Omental fat pad (tissue), 4 donors: ENCODE results near the gene NUTF2. TPM values are rescaled to one million over a fixed set of nuclear protein-coding genes. Genes with fewer than 3 reads are reported as not detected.

Experiments
- ATAC-seq: fragments of 150-250 bp; one replicate; pipeline ENCODE4 v1.9.1; 2016; ENCODE audit warnings: mild to moderate bottlenecking, moderate library complexity; ENCODE audit not compliant: low FRiP score
- DNase-seq: peaks from one replicate; pipeline ENCODE4 v3.0.0-alpha.2; 2019; ENCODE audit warnings: low spot score
- total RNA-seq, 4 donors: library from RNA; depleted of rRNA; stranded (reverse); fragments of >200 nt; gene quantifications; one replicate each; pipeline ENCODE4 v1.1.0, GENCODE V29; 2016
- TF ChIP-seq, protein P1 (sequence below), 3 donors: fragments of 450-650 bp; IDR thresholded peaks; one replicate each; pipeline ENCODE4 v1.5.1; 2016 to 2017; ENCODE audit warnings: antibody characterized with exemption in 3 of 3, mild to moderate bottlenecking in 3 of 3, moderate library complexity in 2 of 3

NUTF2 gene
- total RNA-seq, 4 donors from 2014 or later: 79.0 to 150 (median 110) TPM

- ATAC-seq (peak; percentile 9), DNase-seq (no peak)
- TF ChIP-seq, protein P1, sequence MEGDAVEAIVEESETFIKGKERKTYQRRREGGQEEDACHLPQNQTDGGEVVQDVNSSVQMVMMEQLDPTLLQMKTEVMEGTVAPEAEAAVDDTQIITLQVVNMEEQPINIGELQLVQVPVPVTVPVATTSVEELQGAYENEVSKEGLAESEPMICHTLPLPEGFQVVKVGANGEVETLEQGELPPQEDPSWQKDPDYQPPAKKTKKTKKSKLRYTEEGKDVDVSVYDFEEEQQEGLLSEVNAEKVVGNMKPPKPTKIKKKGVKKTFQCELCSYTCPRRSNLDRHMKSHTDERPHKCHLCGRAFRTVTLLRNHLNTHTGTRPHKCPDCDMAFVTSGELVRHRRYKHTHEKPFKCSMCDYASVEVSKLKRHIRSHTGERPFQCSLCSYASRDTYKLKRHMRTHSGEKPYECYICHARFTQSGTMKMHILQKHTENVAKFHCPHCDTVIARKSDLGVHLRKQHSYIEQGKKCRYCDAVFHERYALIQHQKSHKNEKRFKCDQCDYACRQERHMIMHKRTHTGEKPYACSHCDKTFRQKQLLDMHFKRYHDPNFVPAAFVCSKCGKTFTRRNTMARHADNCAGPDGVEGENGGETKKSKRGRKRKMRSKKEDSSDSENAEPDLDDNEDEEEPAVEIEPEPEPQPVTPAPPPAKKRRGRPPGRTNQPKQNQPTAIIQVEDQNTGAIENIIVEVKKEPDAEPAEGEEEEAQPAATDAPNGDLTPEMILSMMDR (IDR thresholded peaks at IDR 0.05): no peak
These were observed 27.0 kb downstream of the NUTF2 start for GRCh38 chr16:67873435-67874370.

GRCh38 chr16:67874372-67874771, 27.6 kb downstream of the NUTF2 start:
- ATAC-seq: no peak
- TF ChIP-seq, protein P1 (IDR thresholded peaks at IDR 0.05): no peak
- DNase-seq: no peak

DNA sequence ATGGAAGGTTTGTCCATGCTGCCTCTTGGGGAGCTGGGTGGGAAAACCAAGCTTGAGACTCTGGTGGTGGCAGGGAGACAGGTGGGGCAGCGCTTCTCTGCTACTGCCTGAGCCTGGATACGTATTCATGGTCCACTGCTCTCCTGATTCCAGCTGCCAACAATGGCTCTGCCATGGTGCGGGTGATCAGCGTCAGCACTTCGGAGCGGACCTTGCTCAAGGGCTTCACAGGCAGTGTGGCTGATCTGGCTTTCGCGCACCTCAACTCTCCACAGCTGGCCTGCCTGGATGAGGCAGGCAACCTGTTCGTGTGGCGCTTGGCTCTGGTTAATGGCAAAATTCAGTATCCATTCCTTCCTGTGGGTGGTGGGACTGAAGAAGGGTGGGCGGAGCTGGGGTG, 30.3 kb downstream of the NUTF2 start:
- DNase-seq: no peak
- no peak for ATAC-seq
- TF ChIP-seq, protein P1 (IDR thresholded peaks at IDR 0.05): no peak

- DNase-seq: no peak
- TF ChIP-seq, protein P1 (IDR thresholded peaks at IDR 0.05): no peak
These were observed 31.5 kb downstream of the NUTF2 start for GRCh38 chr16:67878232-67878631.

DNA sequence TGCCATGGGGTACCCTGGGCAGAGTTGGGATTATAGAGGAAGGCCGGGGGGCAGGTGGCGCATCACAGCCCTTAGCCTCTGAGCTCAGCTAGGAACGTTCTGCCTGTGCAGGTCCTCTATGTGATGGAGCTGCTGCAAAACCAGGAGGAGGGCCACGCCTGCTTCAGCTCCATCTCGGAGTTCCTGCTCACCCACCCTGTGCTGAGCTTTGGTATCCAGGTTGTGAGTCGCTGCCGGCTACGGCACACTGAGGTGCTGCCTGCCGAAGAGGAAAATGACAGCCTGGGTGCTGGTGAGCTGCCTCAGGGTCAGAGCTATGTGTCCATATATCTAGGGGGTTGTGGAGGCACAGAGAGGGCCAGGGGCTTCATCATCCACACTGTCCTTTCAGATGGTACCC, 32.1 kb downstream of the NUTF2 start:
- TF ChIP-seq, protein P1 (IDR thresholded peaks at IDR 0.05): no peak
- DNase-seq (no peak), ATAC-seq (no peak)

More at GRCh38 chr16:67878232-67878631, 31.5 kb downstream of the NUTF2 start:
- ATAC-seq: no peak

- DNase-seq: no peak
- no peak for ATAC-seq
- TF ChIP-seq, protein P1 (IDR thresholded peaks at IDR 0.05): no peak
These were observed 32.7 kb downstream of the NUTF2 start for GRCh38 chr16:67879462-67879861.

DNA sequence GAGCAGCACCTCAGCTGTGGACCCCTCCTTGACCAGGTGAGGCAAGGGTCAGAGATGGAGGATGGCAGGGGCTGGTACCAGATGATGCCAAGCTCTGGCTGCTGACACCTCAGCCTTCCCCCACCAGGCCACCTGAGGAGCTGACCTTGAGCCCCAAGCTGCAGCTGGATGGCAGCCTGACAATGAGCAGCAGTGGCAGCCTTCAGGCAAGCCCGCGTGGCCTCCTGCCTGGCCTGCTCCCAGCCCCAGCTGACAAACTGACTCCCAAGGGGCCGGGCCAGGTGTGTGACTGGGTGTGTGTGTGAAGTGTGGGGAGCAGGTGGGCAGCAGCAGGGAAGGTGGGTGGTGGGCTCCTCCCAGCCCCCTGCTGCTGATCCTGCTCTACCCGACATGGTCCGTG, 33.2 kb downstream of the NUTF2 start:
- TF ChIP-seq, protein P1 (IDR thresholded peaks at IDR 0.05): no peak

More for the DNA sequence above, 33.2 kb downstream of the NUTF2 start:
- no peak for ATAC-seq
- no peak for DNase-seq
